Stomach (tissue), 4 donors: ENCODE data around the gene PIGA.

Experiments
- EP300 ChIP-seq: sonication (generic); formaldehyde crosslinking; IDR thresholded peaks from one replicate; pipeline ENCODE4 v1.6.1; 2017; ENCODE audit warnings: antibody characterized with exemption
- POLR2A ChIP-seq, 4 donors: fragments of 450-650 bp; IDR thresholded peaks; one replicate each; pipeline ENCODE4 v1.6.1; 2016; ENCODE audit warnings: antibody characterized with exemption in 4 of 4, control low read depth in 2 of 4, mild to moderate bottlenecking in 1 of 4, moderate library complexity in 1 of 4
- POLR2AphosphoS5 ChIP-seq, 3 donors: sonication (generic); formaldehyde crosslinking; IDR thresholded peaks; one replicate each; pipeline ENCODE4 v1.6.1; 2016; ENCODE audit warnings: antibody characterized with exemption in 3 of 3
- TF ChIP-seq, protein P1 (sequence below), 7 experiments: fragments of 450-650 bp in 4 of 7; fragments of 200-600 bp in 3 of 7; sonication (generic) in 3 of 7; IDR thresholded peaks; one replicate each; pipeline ENCODE4 v1.5.1; 2016 to 2019; ENCODE audit warnings: antibody characterized with exemption in 7 of 7, control low read depth in 2 of 7, mild to moderate bottlenecking in 1 of 7

DNA sequence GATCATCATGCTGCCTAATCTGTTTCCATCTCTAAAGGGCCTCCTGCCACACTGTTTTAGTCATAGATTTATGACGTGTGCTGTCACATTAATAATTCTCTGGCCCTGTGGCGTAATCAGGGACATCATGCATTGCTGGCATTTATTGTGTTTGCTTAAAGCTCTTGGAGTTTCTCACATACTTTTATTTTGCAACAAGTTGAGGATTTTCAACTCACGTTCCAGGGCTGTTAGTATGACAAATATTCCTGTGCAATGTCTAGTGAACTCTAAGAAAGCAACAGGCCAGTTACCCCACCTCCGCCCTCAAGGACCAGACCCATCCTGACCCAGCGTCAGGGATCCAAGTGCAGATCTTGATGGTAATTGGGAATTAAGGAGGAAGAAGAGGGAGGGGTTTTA lies 7.8 kb upstream of the PIGA start:
- TF ChIP-seq EP300 (no peak), POLR2A (IDR thresholded peaks at IDR 0.05) (no peak), POLR2AphosphoS5 (IDR thresholded peaks at IDR 0.05) (no peak)
- TF ChIP-seq, protein P1, sequence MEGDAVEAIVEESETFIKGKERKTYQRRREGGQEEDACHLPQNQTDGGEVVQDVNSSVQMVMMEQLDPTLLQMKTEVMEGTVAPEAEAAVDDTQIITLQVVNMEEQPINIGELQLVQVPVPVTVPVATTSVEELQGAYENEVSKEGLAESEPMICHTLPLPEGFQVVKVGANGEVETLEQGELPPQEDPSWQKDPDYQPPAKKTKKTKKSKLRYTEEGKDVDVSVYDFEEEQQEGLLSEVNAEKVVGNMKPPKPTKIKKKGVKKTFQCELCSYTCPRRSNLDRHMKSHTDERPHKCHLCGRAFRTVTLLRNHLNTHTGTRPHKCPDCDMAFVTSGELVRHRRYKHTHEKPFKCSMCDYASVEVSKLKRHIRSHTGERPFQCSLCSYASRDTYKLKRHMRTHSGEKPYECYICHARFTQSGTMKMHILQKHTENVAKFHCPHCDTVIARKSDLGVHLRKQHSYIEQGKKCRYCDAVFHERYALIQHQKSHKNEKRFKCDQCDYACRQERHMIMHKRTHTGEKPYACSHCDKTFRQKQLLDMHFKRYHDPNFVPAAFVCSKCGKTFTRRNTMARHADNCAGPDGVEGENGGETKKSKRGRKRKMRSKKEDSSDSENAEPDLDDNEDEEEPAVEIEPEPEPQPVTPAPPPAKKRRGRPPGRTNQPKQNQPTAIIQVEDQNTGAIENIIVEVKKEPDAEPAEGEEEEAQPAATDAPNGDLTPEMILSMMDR (IDR thresholded peaks at IDR 0.05): no peak
